RWPE2 (cell line): ENCODE data around the gene NANOGP8.
A peak's percentile ranks its signal among the peaks of the same experiment; 100 is the strongest.

Experiments
- ATAC-seq: fragments of 200-7000 bp; cut with Tn5 transposase; 3 replicates; pipeline ENCODE4 v1.9.1; 2021; ENCODE audit warnings: low read depth
- DNase-seq: peaks from one replicate; pipeline ENCODE4 v3.0.0-alpha.2; 2020; ENCODE audit warnings: low spot score
- H3K27ac ChIP-seq: fragments of 450-650 bp; 2 replicates; pipeline ENCODE4 v1.5.1; 2017; ENCODE audit warnings: mild to moderate bottlenecking; ENCODE audit not compliant: poor library complexity, severe bottlenecking
- H3K27me3 ChIP-seq: fragments of 250-450 bp; sonication (Bioruptor Pico); 2 replicates; pipeline ENCODE4 v1.5.1; 2021; ENCODE audit warnings: mild to moderate bottlenecking, moderate library complexity; ENCODE audit not compliant: insufficient read depth, poor library complexity, severe bottlenecking
- H3K36me3 ChIP-seq: fragments of 250-450 bp; sonication (Bioruptor Pico); 2 replicates; pipeline ENCODE4 v1.5.1; 2020; ENCODE audit warnings: low read depth, mild to moderate bottlenecking, moderate library complexity
- H3K4me1 ChIP-seq: fragments of 250-450 bp; sonication (Bioruptor Pico); 2 replicates; pipeline ENCODE4 v1.5.1; 2021; ENCODE audit warnings: mild to moderate bottlenecking, moderate library complexity; ENCODE audit not compliant: insufficient read depth, poor library complexity, severe bottlenecking
- H3K4me3 ChIP-seq: fragments of 250-450 bp; sonication (Bioruptor Pico); 2 replicates; pipeline ENCODE4 v1.5.1; 2021; ENCODE audit warnings: mild to moderate bottlenecking, moderate library complexity; ENCODE audit not compliant: severe bottlenecking
- H3K9me3 ChIP-seq: fragments of 250-450 bp; sonication (Bioruptor Pico); 2 replicates; pipeline ENCODE4 v1.5.1; 2021; ENCODE audit warnings: mild to moderate bottlenecking, moderate library complexity; ENCODE audit not compliant: severe bottlenecking
- CTCF ChIP-seq: fragments of 450-650 bp; IDR thresholded peaks from one replicate; pipeline ENCODE4 v1.5.1; 2017; ENCODE audit warnings: mild to moderate bottlenecking, moderate library complexity; ENCODE audit not compliant: poor library complexity, severe bottlenecking

Gene NANOGP8

GRCh38 chr15:35107561-35107960 lies 22.5 kb upstream of the NANOGP8 start:
- DNase-seq = no peak
- no peak for TF ChIP-seq CTCF
- Histone ChIP-seq H3K9me3 (no peaks in the 10 kb centered on the region), H3K27me3 (no peaks in the 10 kb centered on the region), H3K4me3 (no peak overlapping the region), H3K27ac (no peak overlapping the region), H3K36me3 (no peaks in the 10 kb centered on the region), H3K4me1 (no peaks in the 10 kb centered on the region)
- ATAC-seq = no peak

- H3K4me3 ChIP-seq = no peak overlapping the region
- H3K27me3 ChIP-seq = no peaks in the 10 kb centered on the region
- H3K36me3 ChIP-seq = no peaks in the 10 kb centered on the region
- no peaks in the 10 kb centered on the region for H3K4me1 ChIP-seq
- DNase-seq = no peak
- H3K9me3 ChIP-seq = no peaks in the 10 kb centered on the region
- ATAC-seq = 0 out of 3 replicates have a peak, but pooled peaks have one; percentile 35
- no peak overlapping the region for H3K27ac ChIP-seq
- TF ChIP-seq CTCF = no peak
Observed at GRCh38 chr15:35107122-35107521, 22.0 kb upstream of the NANOGP8 start.

- no peaks in the 10 kb centered on the region for H3K4me1 ChIP-seq
- no peak overlapping the region for H3K27ac ChIP-seq
- no peak overlapping the region for H3K4me3 ChIP-seq
- no peak for TF ChIP-seq CTCF
- H3K27me3 ChIP-seq = no peaks in the 10 kb centered on the region
- ATAC-seq = no peak
- H3K36me3 ChIP-seq = no peaks in the 10 kb centered on the region
- DNase-seq = no peak
- H3K9me3 ChIP-seq = no peaks in the 10 kb centered on the region
Observed at GRCh38 chr15:35104526-35105147, 19.5 kb upstream of the NANOGP8 start.

- Histone ChIP-seq H3K27me3 (no peaks in the 10 kb centered on the region), H3K27ac (no peak overlapping the region), H3K36me3 (no peaks in the 10 kb centered on the region), H3K4me1 (no peaks in the 10 kb centered on the region), H3K4me3 (no peak overlapping the region), H3K9me3 (no peaks in the 10 kb centered on the region)
- ATAC-seq (no peak), DNase-seq (no peak)
- TF ChIP-seq CTCF = no peak
Observed at GRCh38 chr15:35102186-35102585, 17.1 kb upstream of the NANOGP8 start.

- Histone ChIP-seq H3K9me3 (no peaks in the 10 kb centered on the region), H3K27ac (no peak overlapping the region), H3K4me1 (no peaks in the 10 kb centered on the region), H3K27me3 (no peaks in the 10 kb centered on the region), H3K36me3 (no peaks in the 10 kb centered on the region), H3K4me3 (no peak overlapping the region)
- DNase-seq = no peak
- no peak for TF ChIP-seq CTCF
- no peak for ATAC-seq
Observed at GRCh38 chr15:35101335-35101734, 16.2 kb upstream of the NANOGP8 start.
